Measurements from ENCODE around the gene HES3.

Gene HES3

DNA sequence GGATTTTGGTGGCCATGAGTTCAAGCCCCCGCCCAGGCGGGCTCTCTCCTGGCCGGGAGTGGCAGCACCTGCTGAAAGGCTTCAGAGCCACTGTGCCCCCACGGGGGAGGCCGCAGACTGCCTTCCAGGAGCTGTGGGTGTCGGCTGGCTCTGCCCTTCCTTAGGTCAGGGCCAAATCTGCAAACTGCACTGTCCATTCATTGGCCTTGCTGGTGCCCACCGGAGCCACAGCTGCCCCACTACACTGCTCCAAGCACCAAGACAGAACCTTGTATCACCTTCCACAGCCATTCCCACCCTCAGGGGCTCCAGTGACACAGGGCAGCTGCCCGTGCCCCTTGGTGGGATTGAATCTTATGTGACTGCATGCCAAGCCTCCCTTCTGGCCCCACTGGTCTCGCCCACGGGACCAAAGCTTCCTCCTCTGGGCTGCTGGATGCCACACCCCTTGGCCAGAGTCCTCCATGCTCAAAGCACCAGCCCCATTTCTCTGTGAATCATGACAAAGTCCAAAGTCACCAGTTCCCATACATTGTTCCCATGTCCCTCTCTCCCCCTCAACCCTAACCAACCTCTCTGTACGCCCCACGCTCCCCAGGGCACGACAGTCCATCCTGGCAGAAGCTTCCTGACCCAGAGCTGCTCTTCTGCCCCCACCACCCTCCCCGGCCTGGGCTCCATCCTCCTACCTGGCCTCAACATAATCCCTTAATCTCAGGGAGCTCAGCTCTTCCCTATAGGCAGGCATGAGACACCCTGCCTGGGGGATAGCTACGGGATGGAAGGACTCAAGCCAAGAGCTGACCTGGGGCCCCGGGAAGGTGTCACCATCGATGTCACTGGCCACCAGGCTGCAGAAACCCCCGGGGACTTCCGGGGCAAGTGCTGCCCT, 37.8 kb downstream of the HES3 start:
- no peak for DNase-seq

DNA sequence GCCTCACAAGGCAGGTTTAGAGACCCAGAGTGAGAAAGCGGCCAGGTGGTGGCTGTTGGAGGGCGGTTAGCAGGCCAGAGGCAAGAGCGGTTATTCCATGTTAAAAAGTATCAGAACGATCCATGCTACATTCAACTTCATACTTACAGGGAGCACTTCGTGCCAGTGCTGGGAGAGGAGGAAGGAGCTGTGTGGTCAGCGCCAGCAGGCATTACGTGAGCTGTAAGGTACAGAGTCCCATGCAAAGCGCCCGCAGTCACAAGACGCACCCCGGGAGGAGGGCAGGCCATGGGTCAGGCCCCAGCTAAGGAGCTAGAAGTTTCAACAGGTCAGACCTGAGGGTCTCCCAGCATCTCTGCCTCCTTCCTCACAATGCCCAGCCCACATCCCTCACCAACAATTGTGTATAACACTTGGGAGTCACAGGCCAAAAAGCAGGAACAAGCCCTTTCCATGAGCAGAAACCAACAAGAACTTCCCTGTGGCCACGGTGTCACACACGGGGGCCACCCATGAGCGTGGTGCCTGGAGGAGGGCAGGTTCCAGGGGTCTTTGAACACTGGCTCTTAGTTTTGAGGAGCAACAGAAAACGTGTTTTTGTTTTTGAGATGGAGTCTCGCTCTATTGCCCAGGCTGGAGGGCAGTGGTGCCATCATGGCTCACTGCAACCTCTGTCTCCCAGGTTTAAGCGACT, 38.7 kb downstream of the HES3 start:
- no peak for DNase-seq

DNA sequence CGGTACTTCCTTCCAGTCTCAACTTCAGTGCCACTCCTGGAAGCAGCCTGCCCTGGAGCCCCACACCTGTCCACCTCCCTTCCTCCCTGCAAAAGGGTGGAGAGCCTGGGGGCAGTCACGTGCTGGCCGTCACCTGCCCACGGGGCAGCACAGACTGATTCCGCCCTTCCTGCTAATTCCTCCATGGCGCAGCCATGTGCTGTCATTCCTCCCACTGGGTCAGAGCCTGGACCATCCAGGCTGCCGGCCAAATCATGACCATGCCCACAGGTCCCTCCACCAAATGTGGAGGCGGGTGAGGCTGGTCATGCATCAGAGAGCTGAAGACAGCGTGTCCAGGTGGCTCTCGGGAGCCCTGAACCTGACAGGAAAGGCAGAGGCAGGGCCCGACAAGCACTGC, 41.4 kb downstream of the HES3 start:
- DNase-seq, result no peak

- DNase-seq, result no peak
These were observed 42.3 kb downstream of the HES3 start for GRCh38 chr1:6286266-6286665.

- DNase-seq, result no peak
These were observed 43.0 kb downstream of the HES3 start for GRCh38 chr1:6287029-6287428.

- DNase-seq, result no peak
These were observed 43.5 kb downstream of the HES3 start for GRCh38 chr1:6287431-6287886.

GRCh38 chr1:6288026-6288425, 44.0 kb downstream of the HES3 start:
- no peak for DNase-seq

- no peak for DNase-seq
These were observed 44.7 kb downstream of the HES3 start for GRCh38 chr1:6288665-6289064.

DNA sequence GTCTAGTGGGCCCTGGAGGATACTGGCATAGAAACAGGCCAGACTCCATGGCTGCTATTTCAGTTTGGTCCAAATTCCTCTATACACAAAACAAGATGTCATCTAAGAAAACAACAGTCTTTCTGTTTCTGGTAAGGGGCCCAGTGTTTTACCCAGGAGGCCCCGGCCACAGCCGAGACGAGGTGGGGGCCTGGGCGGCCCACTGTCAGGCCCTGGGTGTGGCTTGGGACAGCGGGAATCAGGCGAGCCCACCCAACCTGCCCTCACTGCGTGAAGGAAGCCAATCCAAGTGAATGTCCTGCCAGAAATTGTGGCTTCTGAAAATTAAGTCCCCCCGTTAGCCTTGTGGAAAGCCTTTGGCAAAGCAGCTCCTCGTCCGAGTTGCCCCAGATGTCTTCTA, 48.1 kb downstream of the HES3 start:
- DNase-seq, result no peak

GRCh38 chr1:6294080-6294889, 50.3 kb downstream of the HES3 start:
- DNase-seq, result no peak

DNA sequence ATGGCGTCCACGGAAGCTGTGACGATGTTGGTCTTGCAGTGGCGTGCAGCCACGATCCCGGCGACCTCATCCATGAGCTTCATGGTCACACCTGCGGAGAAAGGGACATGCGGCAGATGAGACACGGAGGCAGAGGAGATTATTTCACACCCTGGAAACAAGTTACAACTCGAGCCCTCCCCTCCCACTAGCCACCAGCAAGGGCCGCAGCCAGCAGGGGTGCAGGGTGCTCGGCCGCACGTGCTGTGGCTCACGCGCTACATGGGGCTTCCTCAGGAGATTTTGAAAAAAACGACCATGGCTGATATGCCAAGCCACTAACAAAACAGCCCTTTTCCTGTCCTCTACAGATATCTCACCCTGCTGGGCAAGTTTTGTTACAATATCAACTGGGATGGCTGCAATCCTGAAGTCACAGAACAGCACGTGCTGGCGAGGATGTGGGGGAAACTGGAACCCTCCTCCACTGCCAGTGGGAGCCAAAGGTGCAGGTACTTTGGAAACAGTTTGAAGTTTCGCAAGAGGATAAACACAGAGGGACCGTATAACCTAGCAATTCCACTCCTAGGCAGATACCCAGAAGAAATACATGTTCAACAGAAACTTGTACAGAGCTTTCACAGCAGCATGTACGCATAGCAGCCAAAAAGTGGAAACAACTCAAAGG, 51.0 kb downstream of the HES3 start:
- no peak for DNase-seq
